ENCODE measurements around the gene VOPP1. TPM values are rescaled to one million over a fixed set of nuclear protein-coding genes. Genes with fewer than 3 reads are reported as not detected.

The VOPP1 gene
- total and polyA plus RNA-seq, 5 donors from 2014 or later = 40.3 to 128 (median 60.9) TPM

- H3K27me3 Mint-ChIP-seq = peaks cover 20% of the 10 kb centered on the region
Measured at GRCh38 chr7:55595511-55595910, 23.2 kb upstream of the VOPP1 start.

GRCh38 chr7:55594870-55595269 is 22.6 kb upstream of the VOPP1 start:
- Mint-ChIP-seq H3K4me3 (no peak overlapping the region), H3K27me3 (peaks cover 16% of the 10 kb centered on the region), H3K4me1 (peaks cover 5 to 22% (median 10%) of the 10 kb centered on the region in 4 donors), H3K36me3 (no peaks in the 10 kb centered on the region), H3K9me3 (no peaks in the 10 kb centered on the region), H3K27ac (no peak overlapping the region)
- Histone ChIP-seq H3K4me1 (ENCODE audit: control insufficient read depth, insufficient read depth, low read length, poor library complexity, severe bottlenecking) (peaks cover 9% of the 10 kb centered on the region), H3K27me3 (ENCODE audit: control insufficient read depth, insufficient read depth, low read length) (no peaks in the 10 kb centered on the region), H3K27ac (ENCODE audit: insufficient read depth, low read length, poor library complexity, severe bottlenecking) (no peak overlapping the region), H3K4me3 (ENCODE audit: low read depth, low read length) (no peak overlapping the region), H3K9me3 (ENCODE audit: control insufficient read depth in 2 of 2, low read length in 2 of 2) (no peaks in the 10 kb centered on the region), H3K36me3 (ENCODE audit: control insufficient read depth, insufficient read depth, low read length) (no peaks in the 10 kb centered on the region)
- DNase-seq (no peak), ATAC-seq (ENCODE audit: low read depth in 2 of 2) (no peak)

More at GRCh38 chr7:55595511-55595910, 23.2 kb upstream of the VOPP1 start:
- no peaks in the 10 kb centered on the region for H3K9me3 Mint-ChIP-seq
- Histone ChIP-seq H3K4me1 (ENCODE audit: control insufficient read depth, insufficient read depth, low read length, poor library complexity, severe bottlenecking) (peaks cover 9% of the 10 kb centered on the region), H3K27ac (ENCODE audit: insufficient read depth, low read length, poor library complexity, severe bottlenecking) (no peak overlapping the region), H3K9me3 (ENCODE audit: control insufficient read depth in 2 of 2, low read length in 2 of 2) (no peaks in the 10 kb centered on the region), H3K27me3 (ENCODE audit: control insufficient read depth, insufficient read depth, low read length) (no peaks in the 10 kb centered on the region), H3K4me3 (ENCODE audit: low read depth, low read length) (no peak overlapping the region), H3K36me3 (ENCODE audit: control insufficient read depth, insufficient read depth, low read length) (no peaks in the 10 kb centered on the region)
- DNase-seq (no peak), ATAC-seq (ENCODE audit: low read depth in 2 of 2) (no peak)
- H3K4me1 Mint-ChIP-seq = peaks cover 5 to 22% (median 10%) of the 10 kb centered on the region in 4 donors
- H3K36me3 Mint-ChIP-seq = no peaks in the 10 kb centered on the region
- no peak overlapping the region for H3K27ac Mint-ChIP-seq
- no peak overlapping the region for H3K4me3 Mint-ChIP-seq

- H3K27ac Mint-ChIP-seq = no peak overlapping the region
- ATAC-seq (ENCODE audit: low read depth in 2 of 2) = no peak
- H3K27ac ChIP-seq (ENCODE audit: insufficient read depth, low read length, poor library complexity, severe bottlenecking) = no peak overlapping the region
- H3K27me3 ChIP-seq (ENCODE audit: control insufficient read depth, insufficient read depth, low read length) = no peaks in the 10 kb centered on the region
- H3K4me1 ChIP-seq (ENCODE audit: control insufficient read depth, insufficient read depth, low read length, poor library complexity, severe bottlenecking) = peaks cover 9% of the 10 kb centered on the region
- no peak overlapping the region for H3K4me3 Mint-ChIP-seq
- no peaks in the 10 kb centered on the region for H3K9me3 ChIP-seq (ENCODE audit: control insufficient read depth in 2 of 2, low read length in 2 of 2)
- no peak for DNase-seq
- H3K4me3 ChIP-seq (ENCODE audit: low read depth, low read length) = no peak overlapping the region
- H3K4me1 Mint-ChIP-seq = peaks cover 5 to 22% (median 10%) of the 10 kb centered on the region in 4 donors
- peaks cover 14% of the 10 kb centered on the region for H3K27me3 Mint-ChIP-seq
- no peaks in the 10 kb centered on the region for H3K36me3 ChIP-seq (ENCODE audit: control insufficient read depth, insufficient read depth, low read length)
- H3K36me3 Mint-ChIP-seq = no peaks in the 10 kb centered on the region
- H3K9me3 Mint-ChIP-seq = no peaks in the 10 kb centered on the region
Measured at GRCh38 chr7:55594414-55594813, 22.1 kb upstream of the VOPP1 start.

- peaks cover 5 to 22% (median 10%) of the 10 kb centered on the region in 4 donors for H3K4me1 Mint-ChIP-seq
- H3K36me3 Mint-ChIP-seq = no peaks in the 10 kb centered on the region
- no peaks in the 10 kb centered on the region for H3K9me3 ChIP-seq (ENCODE audit: control insufficient read depth in 2 of 2, low read length in 2 of 2)
- H3K4me1 ChIP-seq (ENCODE audit: control insufficient read depth, insufficient read depth, low read length, poor library complexity, severe bottlenecking) = peaks cover 9% of the 10 kb centered on the region
- H3K4me3 ChIP-seq (ENCODE audit: low read depth, low read length) = no peak overlapping the region
- no peaks in the 10 kb centered on the region for H3K36me3 ChIP-seq (ENCODE audit: control insufficient read depth, insufficient read depth, low read length)
- DNase-seq (peak; percentile 49 to 62 (median 53)), ATAC-seq (ENCODE audit: low read depth in 2 of 2) (peak; percentile 5 to 57)
- no peak overlapping the region for H3K4me3 Mint-ChIP-seq
- peaks cover 14% of the 10 kb centered on the region for H3K27me3 Mint-ChIP-seq
- H3K27ac Mint-ChIP-seq = peak overlapping the region in 1 of 3 donors; percentile 63
- no peaks in the 10 kb centered on the region for H3K9me3 Mint-ChIP-seq
- H3K27ac ChIP-seq (ENCODE audit: insufficient read depth, low read length, poor library complexity, severe bottlenecking) = no peak overlapping the region
- H3K27me3 ChIP-seq (ENCODE audit: control insufficient read depth, insufficient read depth, low read length) = no peaks in the 10 kb centered on the region
Measured at GRCh38 chr7:55593515-55594318, 21.4 kb upstream of the VOPP1 start.

GRCh38 chr7:55593172-55593514 is 20.8 kb upstream of the VOPP1 start:
- ATAC-seq (ENCODE audit: low read depth in 2 of 2) = no peak
- no peak overlapping the region for H3K27ac ChIP-seq (ENCODE audit: insufficient read depth, low read length, poor library complexity, severe bottlenecking)
- Mint-ChIP-seq H3K4me3 (peak overlapping the region in 1 of 4 donors; percentile 23), H3K9me3 (no peaks in the 10 kb centered on the region), H3K36me3 (no peaks in the 10 kb centered on the region), H3K27ac (peak overlapping the region in 1 of 3 donors; percentile 26), H3K4me1 (peaks cover 3 to 25% (median 8%) of the 10 kb centered on the region in 4 donors), H3K27me3 (peaks cover 12% of the 10 kb centered on the region)
- H3K27me3 ChIP-seq (ENCODE audit: control insufficient read depth, insufficient read depth, low read length) = no peaks in the 10 kb centered on the region
- no peaks in the 10 kb centered on the region for H3K36me3 ChIP-seq (ENCODE audit: control insufficient read depth, insufficient read depth, low read length)
- H3K4me1 ChIP-seq (ENCODE audit: control insufficient read depth, insufficient read depth, low read length, poor library complexity, severe bottlenecking) = peaks cover 9% of the 10 kb centered on the region
- DNase-seq = no peak
- H3K4me3 ChIP-seq (ENCODE audit: low read depth, low read length) = no peak overlapping the region
- no peaks in the 10 kb centered on the region for H3K9me3 ChIP-seq (ENCODE audit: control insufficient read depth in 2 of 2, low read length in 2 of 2)

GRCh38 chr7:55592492-55592891 is 20.2 kb upstream of the VOPP1 start:
- Histone ChIP-seq H3K36me3 (ENCODE audit: control insufficient read depth, insufficient read depth, low read length) (no peaks in the 10 kb centered on the region), H3K4me3 (ENCODE audit: low read depth, low read length) (no peak overlapping the region), H3K9me3 (ENCODE audit: control insufficient read depth in 2 of 2, low read length in 2 of 2) (no peaks in the 10 kb centered on the region), H3K4me1 (ENCODE audit: control insufficient read depth, insufficient read depth, low read length, poor library complexity, severe bottlenecking) (peaks cover 5% of the 10 kb centered on the region), H3K27ac (ENCODE audit: insufficient read depth, low read length, poor library complexity, severe bottlenecking) (no peak overlapping the region), H3K27me3 (ENCODE audit: control insufficient read depth, insufficient read depth, low read length) (no peaks in the 10 kb centered on the region)
- DNase-seq (no peak), ATAC-seq (ENCODE audit: low read depth in 2 of 2) (no peak)
- Mint-ChIP-seq H3K27me3 (peaks cover 8% of the 10 kb centered on the region), H3K27ac (no peak overlapping the region), H3K4me3 (no peak overlapping the region), H3K9me3 (no peaks in the 10 kb centered on the region), H3K36me3 (no peaks in the 10 kb centered on the region), H3K4me1 (peaks cover 0 to 19% (median 4%) of the 10 kb centered on the region in 4 donors)

- H3K27ac Mint-ChIP-seq = peak overlapping the region in 1 of 3 donors; percentile 74
- no peaks in the 10 kb centered on the region for H3K9me3 ChIP-seq (ENCODE audit: control insufficient read depth in 2 of 2, low read length in 2 of 2)
- H3K36me3 Mint-ChIP-seq = no peaks in the 10 kb centered on the region
- ATAC-seq (ENCODE audit: low read depth in 2 of 2) (no peak), DNase-seq (no peak)
- no peaks in the 10 kb centered on the region for H3K27me3 ChIP-seq (ENCODE audit: control insufficient read depth, insufficient read depth, low read length)
- H3K4me3 ChIP-seq (ENCODE audit: low read depth, low read length) = no peak overlapping the region
- peaks cover 0 to 10% (median 2%) of the 10 kb centered on the region in 4 donors for H3K4me1 Mint-ChIP-seq
- peaks cover 8% of the 10 kb centered on the region for H3K27me3 Mint-ChIP-seq
- no peak overlapping the region for H3K4me3 Mint-ChIP-seq
- H3K27ac ChIP-seq (ENCODE audit: insufficient read depth, low read length, poor library complexity, severe bottlenecking) = no peak overlapping the region
- H3K9me3 Mint-ChIP-seq = no peaks in the 10 kb centered on the region
- no peaks in the 10 kb centered on the region for H3K4me1 ChIP-seq (ENCODE audit: control insufficient read depth, insufficient read depth, low read length, poor library complexity, severe bottlenecking)
- no peaks in the 10 kb centered on the region for H3K36me3 ChIP-seq (ENCODE audit: control insufficient read depth, insufficient read depth, low read length)
Measured at GRCh38 chr7:55591282-55591931, 19.1 kb upstream of the VOPP1 start.

All from CD4-positive, CD25-positive, alpha-beta regulatory T cell (primary cell).